Embryonic facial prominence (tissue), 1 donor: ENCODE results near the gene SLC50A1.
"Not testable (repeated sequence)": the region's sequence is repeated elsewhere in the genome, so short reads cannot be mapped to it uniquely, and the experiment has no call there.

Experiments used
- DNase-seq: peaks from one replicate; pipeline ENCODE4 v3.0.0-alpha.2; 2016; ENCODE audit errors: extremely low spot score

The SLC50A1 gene

DNA sequence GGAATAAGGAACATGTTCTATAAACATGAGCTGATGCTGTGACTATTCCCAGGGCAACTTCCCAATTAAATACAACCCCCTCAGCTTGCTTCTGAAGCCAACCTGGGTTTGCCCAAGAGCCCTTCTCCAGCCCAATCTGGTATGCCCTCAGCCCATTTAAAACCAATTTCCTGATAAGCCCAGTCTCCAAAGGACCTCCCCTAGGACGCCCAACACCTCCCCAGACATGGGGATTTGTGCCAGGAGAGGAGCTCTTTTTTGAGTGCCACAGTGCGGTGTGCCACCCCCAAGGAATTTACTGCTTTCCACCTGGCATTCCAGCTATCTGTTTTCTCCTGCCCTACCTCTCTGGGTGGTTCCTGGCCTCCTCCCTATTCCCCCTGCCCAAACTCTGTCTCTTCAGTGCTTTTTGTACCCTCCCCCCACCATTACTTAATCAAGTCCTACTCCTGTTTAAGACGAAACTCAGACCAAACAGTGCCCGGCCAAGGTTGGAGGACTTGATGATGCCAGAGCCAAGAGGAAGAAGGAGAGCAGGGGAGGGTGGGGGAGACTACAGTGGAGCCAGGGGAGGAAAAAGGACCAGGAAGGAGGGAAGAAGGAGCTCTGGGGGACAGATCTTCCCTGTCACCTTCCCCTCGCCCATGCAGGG is 19.4 kb upstream of the SLC50A1 start:
- no peak for DNase-seq

DNA sequence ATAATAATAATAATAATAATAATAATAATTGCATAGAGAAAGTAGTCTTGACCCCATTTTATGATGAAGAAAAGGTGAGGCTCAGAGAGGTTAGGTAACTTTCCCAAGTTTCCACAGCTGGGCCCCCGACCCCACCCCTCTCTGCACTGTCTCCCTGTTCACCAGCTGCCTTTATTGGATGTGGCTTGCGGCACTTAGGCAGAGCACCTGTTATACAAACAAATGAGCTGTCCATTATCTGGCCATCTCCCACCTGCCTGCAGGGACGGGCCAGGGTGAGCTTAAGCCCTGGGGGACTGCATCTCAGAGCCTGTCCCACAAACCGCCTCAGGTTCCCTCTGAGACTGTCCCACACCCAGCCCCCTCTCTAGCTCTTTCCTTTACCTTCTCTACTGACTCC is 18.0 kb upstream of the SLC50A1 start:
- no peak for DNase-seq

DNA sequence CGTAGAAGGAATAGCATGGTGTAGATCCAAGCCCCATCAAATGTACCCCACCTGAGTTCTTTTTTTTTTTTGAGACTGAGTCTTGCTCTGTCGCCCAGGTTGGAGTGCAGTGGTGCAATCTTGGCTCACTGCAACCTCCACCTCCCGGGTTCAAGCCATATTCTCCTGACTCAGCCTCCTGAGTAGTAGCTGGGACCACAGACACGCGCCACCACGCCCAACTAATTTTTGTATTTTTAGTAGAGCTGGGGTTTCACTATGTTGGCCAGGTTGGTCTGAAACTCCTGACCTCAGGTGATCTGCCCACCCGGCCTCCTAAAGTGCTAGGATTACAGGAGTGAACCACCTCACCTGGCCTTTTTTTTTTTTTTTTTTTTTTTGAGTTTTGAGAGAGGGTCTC is 17.6 kb upstream of the SLC50A1 start:
- not testable (repeated sequence) for DNase-seq

DNA sequence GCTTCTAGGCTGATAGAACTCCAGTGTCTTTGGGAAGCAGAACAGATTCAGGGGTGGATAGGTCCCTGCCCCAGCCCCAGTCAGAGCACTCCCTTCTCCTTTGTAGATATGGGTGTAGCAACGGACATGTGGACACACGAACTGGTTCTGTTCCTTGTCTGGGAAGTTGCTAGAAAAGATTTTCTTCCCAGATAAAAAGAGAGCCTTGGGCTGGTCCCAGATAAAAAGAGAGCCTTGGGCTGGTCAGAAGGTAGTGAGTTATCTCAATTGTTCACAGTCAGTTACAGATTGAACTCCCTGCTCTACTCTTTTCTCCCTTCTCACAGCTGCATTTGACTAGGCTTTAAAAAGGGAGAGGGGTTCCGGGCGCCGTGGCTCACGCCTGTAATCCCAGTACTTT is 15.4 kb upstream of the SLC50A1 start:
- DNase-seq: no peak

DNA sequence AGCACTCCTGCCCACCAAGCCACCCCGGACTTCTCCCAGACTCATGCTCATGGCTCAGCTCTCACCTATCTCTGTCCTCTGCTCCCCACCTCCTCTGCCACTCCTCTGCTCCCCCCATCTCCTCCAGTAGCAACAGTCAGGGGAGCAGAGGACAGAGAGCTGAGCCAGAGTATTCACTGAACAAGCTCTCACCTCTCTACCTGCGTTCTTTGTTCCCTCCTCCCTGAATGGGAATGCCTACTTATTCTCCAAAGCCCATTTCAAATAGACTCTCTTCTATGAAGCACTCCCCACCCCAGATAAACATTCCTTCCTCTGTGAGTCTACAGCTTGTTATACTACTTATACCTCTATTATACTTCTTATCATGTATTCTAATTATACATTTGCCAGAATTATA is 14.4 kb upstream of the SLC50A1 start:
- DNase-seq: no peak

DNA sequence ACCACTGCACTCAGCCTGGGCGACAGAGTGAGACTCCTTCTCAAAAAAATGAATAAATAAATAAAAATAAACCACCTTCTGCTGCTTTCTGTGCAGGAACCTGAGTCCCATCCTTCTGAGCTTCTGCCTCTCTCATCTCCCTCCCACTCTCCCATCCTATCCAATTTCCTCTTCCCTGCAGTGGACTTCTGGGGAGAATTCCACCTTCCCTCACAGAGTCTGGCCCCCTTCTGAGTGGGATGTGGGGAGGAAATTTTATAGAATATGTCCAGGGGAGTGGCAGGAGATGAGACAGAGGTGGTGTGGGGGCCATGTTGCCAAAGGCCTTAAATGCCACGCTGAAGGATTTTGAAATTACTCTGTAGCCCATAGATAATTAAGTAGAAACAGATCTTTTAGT is 13.3 kb upstream of the SLC50A1 start:
- DNase-seq: no peak

DNA sequence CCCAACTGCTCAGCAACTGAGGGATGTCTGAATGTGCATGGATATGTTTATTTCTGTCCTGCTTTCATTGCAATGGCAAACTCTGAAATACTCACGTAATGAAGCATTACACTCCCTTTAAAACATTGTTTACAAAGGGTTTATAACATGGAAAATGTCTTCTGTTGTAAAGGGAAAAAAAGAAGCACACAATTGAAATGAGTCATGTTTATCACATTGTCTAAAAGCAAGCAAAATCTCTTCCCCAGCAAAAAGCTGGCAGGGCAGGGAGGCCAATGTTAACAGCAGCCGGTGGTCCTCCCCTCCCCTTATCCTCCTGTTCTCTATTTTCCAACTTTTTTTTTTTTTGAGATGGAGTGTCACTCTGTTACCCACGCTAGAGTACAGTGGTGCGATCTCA is 11.9 kb upstream of the SLC50A1 start:
- DNase-seq: no peak

DNA sequence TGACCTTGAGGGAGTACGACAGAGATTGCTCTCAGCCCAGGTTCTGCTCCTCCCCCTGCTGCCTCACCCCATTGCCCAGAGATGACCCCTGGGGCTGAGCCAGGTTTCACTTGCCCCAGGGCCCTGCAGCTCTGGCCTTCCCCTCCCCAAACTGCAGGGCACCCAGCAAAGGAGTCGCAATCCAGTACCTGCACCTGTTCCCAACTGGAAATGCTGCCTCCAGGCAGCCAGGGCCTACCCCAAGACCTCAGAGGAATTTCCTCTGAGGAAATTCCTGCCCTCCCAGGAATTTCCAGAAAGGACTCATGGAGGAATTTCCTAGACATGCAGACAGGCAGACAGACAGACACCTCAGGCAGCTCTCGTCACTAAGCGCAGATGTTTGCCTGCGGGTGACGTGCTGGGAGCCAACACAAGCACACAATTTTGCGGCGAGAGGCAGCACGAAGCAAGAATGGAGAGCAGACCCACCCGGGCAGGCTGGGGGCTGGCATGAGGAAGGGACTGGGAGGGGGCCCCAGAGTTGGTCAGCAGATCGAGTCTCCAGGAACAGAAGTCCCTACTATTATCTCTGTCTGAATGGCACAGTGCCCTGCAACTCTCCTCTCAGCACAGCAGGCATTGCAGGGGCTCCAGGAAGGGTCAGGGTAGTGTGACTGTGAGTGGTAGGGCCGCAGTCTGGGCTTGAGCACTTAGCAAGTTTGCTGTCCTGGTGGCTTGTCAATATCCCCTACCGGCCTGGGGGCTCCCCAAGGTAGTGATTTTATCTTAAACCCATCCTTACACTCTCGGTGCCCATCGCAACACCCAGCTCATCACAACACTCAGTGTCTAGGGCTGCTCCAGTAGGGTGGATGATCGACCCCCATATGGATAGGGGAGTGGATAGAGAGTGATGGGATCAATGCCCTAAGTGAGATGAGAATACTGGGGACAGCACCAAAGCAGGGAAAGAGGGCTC is 10.9 kb upstream of the SLC50A1 start:
- DNase-seq: no peak

DNA sequence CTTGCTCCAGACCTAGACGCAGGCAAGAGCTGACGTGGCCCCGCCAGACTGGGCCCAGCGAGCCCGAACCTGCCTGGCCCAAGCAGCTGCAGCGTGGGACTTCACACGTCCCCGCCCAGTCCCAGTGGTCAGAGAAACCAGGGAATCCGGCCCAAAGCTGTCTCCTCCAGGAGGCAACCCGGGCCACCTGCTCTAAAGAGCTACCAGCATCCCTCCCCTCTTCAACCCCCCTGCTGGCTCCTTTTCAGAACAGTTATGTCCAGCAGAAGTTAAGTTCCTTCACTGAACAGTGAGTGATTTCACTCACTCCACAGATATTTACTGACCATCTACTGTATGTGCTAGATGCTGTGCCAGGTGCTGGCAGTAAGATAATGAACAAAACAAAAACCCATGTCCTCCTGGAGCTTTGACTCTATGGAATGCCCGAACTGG is 10.1 kb upstream of the SLC50A1 start:
- DNase-seq: no peak

DNA sequence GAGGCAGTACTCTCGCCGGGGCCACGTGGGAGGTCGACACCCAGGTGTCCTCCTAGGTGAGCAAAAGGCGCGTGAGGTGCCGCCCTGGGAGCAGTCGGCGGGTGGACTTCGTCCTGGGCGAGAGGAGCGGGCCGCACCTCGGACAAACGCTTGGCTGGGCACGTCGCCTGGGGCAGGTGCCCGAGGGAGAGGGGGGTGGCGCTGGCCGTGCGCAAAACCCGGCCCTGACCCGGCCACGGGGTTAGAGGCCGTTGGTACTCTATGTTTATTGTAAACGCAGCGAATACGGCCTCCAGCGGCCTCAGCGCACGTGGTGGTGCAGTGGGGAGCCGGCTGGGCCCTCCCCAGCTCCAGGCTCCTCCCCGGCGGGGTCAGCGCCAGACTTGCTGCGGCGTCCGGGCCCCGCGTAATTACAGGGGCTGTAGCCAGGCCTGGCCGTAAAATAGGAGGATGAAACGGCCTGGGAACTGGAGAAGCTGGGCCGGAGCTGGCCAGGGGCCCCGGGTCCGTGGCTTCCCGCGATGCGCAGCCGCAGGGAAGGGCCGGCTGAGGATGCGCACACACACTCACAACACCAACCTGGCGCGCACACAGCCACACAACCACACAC is 9.6 kb upstream of the SLC50A1 start:
- no peak for DNase-seq

DNA sequence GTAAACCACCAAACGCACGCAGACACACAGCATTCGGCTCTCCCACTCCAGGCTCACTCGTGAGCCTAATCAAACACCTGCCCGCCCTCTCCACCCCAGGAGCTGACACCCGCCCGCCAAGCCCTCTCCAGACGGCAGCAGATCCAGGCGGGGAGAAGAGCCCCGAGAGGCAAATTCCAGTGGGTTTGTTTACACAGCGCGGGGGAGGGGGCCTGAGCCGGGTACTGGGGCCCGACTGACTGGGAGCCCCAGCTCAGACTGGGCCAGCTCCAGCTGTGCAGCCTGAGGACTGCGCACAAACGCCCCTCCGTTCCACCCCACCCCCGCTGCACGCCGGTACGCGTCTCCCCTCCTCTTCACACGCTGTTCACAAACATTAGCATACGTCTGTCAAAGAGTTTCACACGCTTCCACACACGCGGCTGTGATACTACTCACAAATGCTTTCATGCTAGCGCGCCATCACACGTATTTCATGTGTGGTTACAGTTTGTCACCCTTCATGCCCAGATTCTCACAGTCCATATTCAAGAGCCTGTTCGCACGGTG is 9.0 kb upstream of the SLC50A1 start:
- DNase-seq: no peak

DNA sequence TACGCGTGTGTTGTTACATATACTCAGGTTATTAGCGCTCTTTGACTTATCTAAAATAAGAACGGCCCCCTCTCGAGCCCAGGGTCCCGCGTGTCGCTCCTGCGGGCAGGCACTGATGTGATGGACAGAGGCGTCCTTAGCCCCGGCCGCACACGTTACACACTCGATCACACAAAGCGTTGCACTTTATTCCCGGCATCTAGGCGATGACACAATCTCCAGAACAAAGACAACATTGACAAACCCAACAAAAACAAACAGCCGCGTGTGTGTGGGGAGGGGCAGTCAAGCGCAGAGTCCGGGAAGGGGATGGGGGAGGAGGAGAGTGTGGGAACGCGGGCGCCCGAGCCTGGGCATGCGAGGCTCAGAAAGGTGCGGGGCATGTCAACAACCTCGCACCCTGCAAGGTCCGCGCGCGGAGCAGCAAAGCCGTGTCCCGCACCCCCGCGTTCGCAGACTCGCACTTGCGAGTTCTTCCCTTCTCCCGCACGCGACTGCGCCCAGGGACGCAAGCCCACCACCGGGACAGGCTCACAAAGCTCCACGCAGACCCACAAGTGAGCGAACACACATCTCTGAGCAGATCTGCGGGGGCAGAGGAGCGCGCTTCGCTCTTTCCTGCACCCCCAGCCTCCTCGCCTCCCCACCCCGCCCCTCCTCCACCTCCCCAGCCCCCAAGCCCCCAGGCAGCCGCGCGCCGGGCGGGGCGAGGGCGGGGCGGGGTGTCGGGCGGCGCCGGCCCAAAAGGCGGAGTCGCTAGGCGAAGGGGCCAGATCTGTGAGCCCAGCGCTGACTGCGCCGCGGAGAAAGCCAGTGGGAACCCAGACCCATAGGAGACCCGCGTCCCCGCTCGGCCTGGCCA is 8.3 kb upstream of the SLC50A1 start, which contains the start of gene EFNA1:
EFNA1 (plus strand) TSS at position 772 of the 862 bp plus-strand sequence. CDS start 102 bp downstream, outside the sequence.
- DNase-seq: no peak

DNA sequence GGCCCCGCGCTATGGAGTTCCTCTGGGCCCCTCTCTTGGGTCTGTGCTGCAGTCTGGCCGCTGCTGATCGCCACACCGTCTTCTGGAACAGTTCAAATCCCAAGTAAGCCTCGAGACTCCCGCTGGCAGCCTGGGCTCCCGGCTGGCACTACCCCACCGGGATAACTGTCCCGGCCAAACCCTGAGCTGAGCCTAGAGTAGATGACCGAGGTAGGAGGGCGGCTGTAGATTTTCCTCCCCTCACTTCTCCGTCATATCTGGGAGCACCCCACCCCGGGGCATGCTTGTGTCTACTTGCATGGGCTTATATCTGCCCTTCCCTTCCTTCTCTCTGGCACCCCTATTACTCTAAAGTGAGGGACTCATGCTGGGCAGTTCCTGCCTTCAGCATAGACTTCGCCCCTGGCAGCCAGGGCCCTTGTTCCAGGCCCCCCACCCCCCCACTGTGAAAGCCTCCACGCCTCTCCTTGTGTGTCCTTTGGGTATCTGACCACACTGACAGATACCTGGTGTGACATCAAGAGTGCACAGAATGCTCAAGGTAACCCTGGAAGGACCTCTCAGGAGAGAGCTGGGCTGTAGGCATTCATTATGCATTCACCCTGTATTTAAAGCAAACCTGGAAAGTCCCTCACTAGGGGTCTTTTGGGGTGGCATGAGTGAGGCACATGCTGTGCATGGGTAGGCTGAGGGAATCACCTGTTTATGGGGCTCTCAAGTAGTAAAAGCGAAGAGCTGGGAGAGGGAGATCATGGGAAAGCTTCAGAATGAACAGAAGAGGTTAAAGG is 7.5 kb upstream of the SLC50A1 start:
- no peak for DNase-seq

DNA sequence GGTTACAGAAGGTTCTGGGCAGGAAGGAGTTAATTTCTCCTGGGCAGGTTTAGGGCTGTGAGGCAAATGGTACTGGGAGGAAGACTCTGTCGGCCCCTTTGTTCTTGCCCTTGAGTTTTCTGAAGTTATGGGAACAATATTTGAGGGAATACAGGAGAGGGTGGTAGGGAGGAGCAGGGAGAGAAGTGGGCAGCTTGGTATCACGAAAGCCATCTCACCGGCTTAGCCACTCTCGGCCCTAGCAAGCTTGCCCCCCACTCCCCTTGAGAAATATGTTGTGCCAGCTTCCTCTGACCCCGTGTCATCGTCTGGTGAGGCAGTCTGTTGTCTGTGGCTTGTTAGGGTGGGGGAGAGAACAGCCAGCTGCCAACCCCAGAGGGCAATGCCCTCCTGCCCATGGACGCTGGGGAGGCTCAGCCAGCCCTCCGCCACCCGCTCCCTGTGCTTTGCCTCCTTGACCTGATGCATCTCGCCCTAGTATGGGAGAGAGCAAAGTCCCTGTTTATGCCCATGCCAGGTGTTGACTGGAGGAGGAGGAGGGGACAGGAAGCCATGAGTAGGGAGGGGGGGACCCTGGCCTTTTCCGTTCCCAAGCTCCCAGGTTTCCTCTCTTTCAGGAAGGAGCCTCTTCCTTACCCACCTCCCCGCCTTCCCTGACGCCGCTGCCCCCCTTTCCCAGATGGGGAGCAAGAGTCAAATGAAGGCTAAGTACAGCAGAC is 6.7 kb upstream of the SLC50A1 start:
- DNase-seq: no peak

DNA sequence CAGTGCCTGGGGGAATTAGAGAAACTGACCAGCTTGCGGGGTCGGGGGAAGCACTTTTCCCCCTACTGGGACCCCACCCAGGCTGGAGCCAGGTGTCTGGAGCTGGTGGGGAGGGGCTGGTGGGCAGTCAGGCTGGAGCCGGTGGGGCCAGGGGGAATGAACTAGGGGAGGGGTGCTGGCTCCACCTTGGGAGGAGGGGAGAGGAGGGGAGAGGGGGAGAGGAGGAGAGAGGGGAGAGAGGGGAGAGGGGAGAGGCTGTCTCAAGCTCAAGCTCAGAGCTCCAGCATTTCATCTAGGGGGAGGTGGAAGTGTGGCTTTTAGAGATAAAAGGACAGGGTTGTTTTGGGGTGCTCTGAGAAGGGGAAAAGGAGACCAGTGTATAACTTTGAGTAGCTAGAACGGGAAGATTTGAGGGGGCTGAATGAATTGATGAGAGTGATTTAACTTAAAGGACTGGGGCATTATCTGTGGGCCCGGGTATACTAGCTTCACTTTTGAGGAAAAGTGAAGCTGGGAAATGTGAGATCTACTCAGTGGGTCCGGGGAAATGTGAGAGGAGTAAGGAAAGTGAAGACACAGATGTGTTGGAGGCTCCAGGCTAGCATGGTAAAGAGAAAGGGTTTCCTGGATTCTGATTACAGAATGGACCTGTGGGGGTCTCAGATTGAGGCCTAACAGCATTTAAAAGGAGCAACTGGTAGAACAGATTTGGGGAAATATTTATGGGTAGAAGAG is 5.2 kb upstream of the SLC50A1 start:
- DNase-seq: no peak

DNA sequence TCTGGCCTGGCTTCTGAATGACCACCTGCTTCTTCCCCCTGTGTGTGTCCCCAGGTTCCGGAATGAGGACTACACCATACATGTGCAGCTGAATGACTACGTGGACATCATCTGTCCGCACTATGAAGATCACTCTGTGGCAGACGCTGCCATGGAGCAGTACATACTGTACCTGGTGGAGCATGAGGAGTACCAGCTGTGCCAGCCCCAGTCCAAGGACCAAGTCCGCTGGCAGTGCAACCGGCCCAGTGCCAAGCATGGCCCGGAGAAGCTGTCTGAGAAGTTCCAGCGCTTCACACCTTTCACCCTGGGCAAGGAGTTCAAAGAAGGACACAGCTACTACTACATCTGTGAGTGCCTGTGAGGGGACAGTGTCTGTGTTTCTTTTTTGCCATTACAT is 4.4 kb upstream of the SLC50A1 start:
- no peak for DNase-seq

DNA sequence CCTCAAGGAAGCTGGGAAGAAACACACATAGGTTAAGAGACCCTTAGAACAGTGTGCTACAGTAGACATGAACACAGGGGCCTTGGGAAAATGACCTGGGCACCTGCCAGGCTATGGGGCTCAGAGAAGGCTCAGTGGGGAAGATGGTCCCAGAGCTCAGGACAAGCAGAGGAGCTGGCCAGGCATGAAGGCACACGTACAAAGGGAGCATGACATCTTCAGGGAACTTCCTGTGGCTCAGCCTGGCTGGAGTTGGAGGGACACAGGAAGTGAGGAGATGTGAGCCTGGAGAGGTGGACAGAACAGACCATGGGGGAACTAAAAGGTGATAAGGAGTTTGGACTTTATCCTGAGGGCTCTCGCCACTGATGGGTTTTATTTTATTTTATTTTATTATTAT is 3.8 kb upstream of the SLC50A1 start:
- DNase-seq: no peak

DNA sequence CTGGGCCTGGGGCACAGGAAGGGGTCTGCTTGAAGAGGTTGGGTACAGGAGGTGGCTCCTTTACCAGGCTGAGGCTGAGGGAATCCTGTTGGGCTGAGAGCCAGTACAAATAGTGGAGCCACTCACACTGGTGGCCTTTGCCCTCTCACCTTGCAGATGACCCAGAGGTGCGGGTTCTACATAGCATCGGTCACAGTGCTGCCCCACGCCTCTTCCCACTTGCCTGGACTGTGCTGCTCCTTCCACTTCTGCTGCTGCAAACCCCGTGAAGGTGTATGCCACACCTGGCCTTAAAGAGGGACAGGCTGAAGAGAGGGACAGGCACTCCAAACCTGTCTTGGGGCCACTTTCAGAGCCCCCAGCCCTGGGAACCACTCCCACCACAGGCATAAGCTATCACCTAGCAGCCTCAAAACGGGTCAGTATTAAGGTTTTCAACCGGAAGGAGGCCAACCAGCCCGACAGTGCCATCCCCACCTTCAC is 1.8 kb upstream of the SLC50A1 start:
- DNase-seq: no peak

DNA sequence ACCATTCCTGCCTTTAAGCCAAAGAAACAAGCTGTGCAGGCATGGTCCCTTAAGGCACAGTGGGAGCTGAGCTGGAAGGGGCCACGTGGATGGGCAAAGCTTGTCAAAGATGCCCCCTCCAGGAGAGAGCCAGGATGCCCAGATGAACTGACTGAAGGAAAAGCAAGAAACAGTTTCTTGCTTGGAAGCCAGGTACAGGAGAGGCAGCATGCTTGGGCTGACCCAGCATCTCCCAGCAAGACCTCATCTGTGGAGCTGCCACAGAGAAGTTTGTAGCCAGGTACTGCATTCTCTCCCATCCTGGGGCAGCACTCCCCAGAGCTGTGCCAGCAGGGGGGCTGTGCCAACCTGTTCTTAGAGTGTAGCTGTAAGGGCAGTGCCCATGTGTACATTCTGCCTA is 1.3 kb upstream of the SLC50A1 start:
- no peak for DNase-seq
